ENCODE measurements around the gene SAV1. TPM values are rescaled to one million over a fixed set of nuclear protein-coding genes. Genes with fewer than 3 reads are reported as not detected.

Gene SAV1
- total and polyA plus RNA-seq, 7 donors: 10.9 to 38.2 (median 32.0) TPM

DNA sequence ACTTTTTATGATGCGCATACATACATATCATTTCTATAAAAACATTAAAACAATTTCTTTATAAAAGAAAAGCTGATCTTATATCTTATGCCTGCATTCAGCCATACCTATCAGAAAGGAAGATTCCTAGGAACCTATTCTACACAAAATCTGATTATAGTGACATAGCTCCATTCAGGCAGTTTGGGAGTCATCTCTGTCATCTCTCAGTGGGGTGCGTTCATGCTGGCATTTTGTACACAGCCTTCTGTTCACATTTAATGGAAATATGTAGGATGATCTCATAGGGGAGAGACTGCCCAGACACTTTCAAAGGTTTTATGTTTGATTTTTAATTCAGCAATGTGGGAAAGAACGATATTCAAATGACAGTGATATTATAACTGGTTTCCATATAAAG lies 55.3 kb downstream of the SAV1 start:
- H3K27me3 ChIP-seq: no peaks in the 10 kb centered on the region
- intact Hi-C loops (cut with DNase I): no loop called here
- no peak for DNase-seq
- H3K9me3 ChIP-seq: no peaks in the 10 kb centered on the region
- 94 to 95% methylated on average over 3 of the region's 3 CpGs for WGBS, 2 donors
- H3K27ac ChIP-seq: no peak overlapping the region
- no peak overlapping the region for H3K4me3 ChIP-seq
- TF ChIP-seq EP300 (IDR thresholded peaks at IDR 0.05) (no peak), POLR2AphosphoS5 (IDR thresholded peaks at IDR 0.05) (no peak), CTCF (IDR thresholded peaks at IDR 0.05) (no peak), POLR2A (IDR thresholded peaks at IDR 0.05) (no peak)
- peaks cover 0 to 35% (median 7%) of the 10 kb centered on the region in 4 donors for H3K36me3 ChIP-seq
- H3K4me1 ChIP-seq: no peaks in the 10 kb centered on the region

- H3K27ac ChIP-seq: no peak overlapping the region
- no peak overlapping the region for H3K4me3 ChIP-seq
- H3K9me3 ChIP-seq: no peaks in the 10 kb centered on the region
- intact Hi-C loops (cut with DNase I): no loop called here
- no peaks in the 10 kb centered on the region for H3K27me3 ChIP-seq
- H3K36me3 ChIP-seq: peaks cover 0 to 22% (median 6%) of the 10 kb centered on the region in 4 donors
- H3K4me1 ChIP-seq: no peaks in the 10 kb centered on the region
- TF ChIP-seq POLR2A (IDR thresholded peaks at IDR 0.05) (no peak), EP300 (IDR thresholded peaks at IDR 0.05) (no peak), POLR2AphosphoS5 (IDR thresholded peaks at IDR 0.05) (no peak), CTCF (IDR thresholded peaks at IDR 0.05) (no peak)
- WGBS, 2 donors: 93 to 95% methylated on average over 1 of the region's 1 CpG
- DNase-seq: no peak
Measured at GRCh38 chr14:50610465-50610864, 57.6 kb downstream of the SAV1 start.

- WGBS, 2 donors: 85 to 92% methylated on average over 1 of the region's 1 CpG
- no peak overlapping the region for H3K4me3 ChIP-seq
- H3K4me1 ChIP-seq: no peaks in the 10 kb centered on the region
- H3K27ac ChIP-seq: no peak overlapping the region
- H3K9me3 ChIP-seq: no peaks in the 10 kb centered on the region
- no peaks in the 10 kb centered on the region for H3K27me3 ChIP-seq
- no peak for DNase-seq
- intact Hi-C loops (cut with DNase I): no loop called here
- TF ChIP-seq EP300 (IDR thresholded peaks at IDR 0.05) (no peak), CTCF (IDR thresholded peaks at IDR 0.05) (no peak), POLR2A (IDR thresholded peaks at IDR 0.05) (no peak), POLR2AphosphoS5 (IDR thresholded peaks at IDR 0.05) (no peak)
- H3K36me3 ChIP-seq: peaks cover 0 to under 1% (median 0%) of the 10 kb centered on the region in 4 donors
Measured at GRCh38 chr14:50608302-50608851, 59.7 kb downstream of the SAV1 start.

DNA sequence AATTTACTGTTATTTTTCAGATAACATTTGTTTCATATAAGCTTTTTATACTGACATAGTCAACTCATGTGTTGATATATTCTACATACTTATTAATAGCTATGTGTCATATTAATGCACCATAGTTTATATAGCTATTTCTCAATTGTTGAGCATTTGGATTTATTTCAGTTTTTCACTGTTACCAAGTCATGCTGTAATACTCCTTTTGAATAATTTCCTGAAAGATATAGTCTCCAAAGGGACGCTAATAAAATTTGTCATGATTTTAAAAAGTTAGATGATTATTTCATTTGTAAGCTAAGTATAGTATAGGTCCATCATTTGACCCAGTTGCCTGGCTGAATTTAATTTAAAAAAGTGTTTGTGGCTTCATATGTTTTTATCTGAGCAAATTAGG lies 60.3 kb downstream of the SAV1 start:
- intact Hi-C loops (cut with DNase I): no loop called here
- no peak for DNase-seq
- H3K9me3 ChIP-seq: no peaks in the 10 kb centered on the region

More for the DNA sequence above, 60.3 kb downstream of the SAV1 start:
- Histone ChIP-seq H3K36me3 (no peaks in the 10 kb centered on the region), H3K4me3 (no peak overlapping the region), H3K27me3 (no peaks in the 10 kb centered on the region), H3K27ac (no peak overlapping the region), H3K4me1 (no peaks in the 10 kb centered on the region)
- TF ChIP-seq CTCF (IDR thresholded peaks at IDR 0.05) (no peak), POLR2A (IDR thresholded peaks at IDR 0.05) (no peak), POLR2AphosphoS5 (IDR thresholded peaks at IDR 0.05) (no peak)
- 93 to 97% methylated on average over 1 of the region's 1 CpG for WGBS, 2 donors

Measured in sigmoid colon (tissue), 7 donors.